Measurements from ENCODE around the gene PGC. TPM values are rescaled to one million over a fixed set of nuclear protein-coding genes. Genes with fewer than 3 reads are reported as not detected.

The PGC gene
- total and polyA plus RNA-seq, 9 of the 15 experiments (the other 6 are each of a cell fraction or from before 2014, with no cell fraction given), result 0.17 to 0.40 TPM; not detected in 7

DNA sequence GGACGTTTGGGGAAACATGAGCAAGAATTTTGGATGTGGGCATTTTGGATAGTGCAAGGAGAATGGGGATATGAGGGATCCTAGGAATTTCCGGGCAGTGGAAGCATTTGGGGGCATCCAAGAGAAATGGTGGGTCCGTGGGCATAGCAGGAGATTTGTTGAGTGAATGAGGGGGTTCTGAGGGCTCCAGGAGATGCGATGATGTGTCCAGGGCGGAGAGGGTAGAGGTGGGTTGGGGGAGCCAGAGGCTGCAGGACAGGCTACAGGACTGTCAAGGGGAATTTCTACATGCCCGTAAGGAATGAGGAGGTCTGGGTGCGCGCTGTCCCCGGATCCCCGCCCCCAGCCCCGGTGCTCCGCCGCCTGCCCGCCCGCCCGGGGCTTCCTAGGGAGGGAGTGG is 32.1 kb upstream of the PGC start (continued):
- TF ChIP-seq, protein P1, sequence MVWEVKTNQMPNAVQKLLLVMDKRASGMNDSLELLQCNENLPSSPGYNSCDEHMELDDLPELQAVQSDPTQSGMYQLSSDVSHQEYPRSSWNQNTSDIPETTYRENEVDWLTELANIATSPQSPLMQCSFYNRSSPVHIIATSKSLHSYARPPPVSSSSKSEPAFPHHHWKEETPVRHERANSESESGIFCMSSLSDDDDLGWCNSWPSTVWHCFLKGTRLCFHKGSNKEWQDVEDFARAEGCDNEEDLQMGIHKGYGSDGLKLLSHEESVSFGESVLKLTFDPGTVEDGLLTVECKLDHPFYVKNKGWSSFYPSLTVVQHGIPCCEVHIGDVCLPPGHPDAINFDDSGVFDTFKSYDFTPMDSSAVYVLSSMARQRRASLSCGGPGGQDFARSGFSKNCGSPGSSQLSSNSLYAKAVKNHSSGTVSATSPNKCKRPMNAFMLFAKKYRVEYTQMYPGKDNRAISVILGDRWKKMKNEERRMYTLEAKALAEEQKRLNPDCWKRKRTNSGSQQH (CRISPR knock-in tag; IDR thresholded peaks at IDR 0.05), result no peak
- TF ChIP-seq LCOR (CRISPR knock-in tag; IDR thresholded peaks at IDR 0.05), result no peak

DNA sequence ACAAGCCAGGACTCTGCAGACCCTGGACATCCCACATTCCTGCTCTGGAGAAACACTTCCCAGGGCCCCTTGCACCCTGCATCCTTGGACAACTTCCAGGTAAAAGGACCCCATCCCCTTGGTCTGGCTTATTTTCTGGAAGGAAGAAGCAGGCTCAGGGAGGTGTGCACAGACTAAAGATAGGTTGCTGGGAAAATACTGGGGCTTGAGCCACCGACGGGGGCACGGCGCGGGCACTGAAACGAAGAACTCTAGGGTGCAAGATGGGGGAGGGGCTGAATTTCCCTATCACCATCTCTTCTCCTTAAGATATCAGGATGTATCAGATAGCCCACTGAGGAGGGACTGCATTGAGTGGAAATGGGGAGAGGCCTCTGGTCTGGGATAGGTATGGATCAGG is 31.7 kb upstream of the PGC start:
- no peak for ATAC-seq
- in situ Hi-C loops (cut with MboI) (no loop called here), intact Hi-C loops (cut with micrococcal nuclease) (loop anchor here (5.0 kb wide), 2 partner anchors 177 to 412 kb away; no protein-coding TSS in a partner anchor)
- no TSS peak for BruUV-seq (replicated peaks)
- peaks cover 8 to 24% of the 10 kb centered on the region in 2 experiments for H3K4me1 ChIP-seq (replicated peaks in 1 of 2; ENCODE audit: control insufficient read depth in 2 of 2, insufficient read depth in 2 of 2, low read length in 2 of 2)
- peak overlapping the region; percentile 74 for H2AFZ ChIP-seq (ENCODE audit: low read depth, low read length)
- peak; percentile 7 for TF ChIP-seq CHD1 (IDR thresholded peaks at IDR 0.05; ENCODE audit: low read length)
- no peak for TF ChIP-seq PTTG1 (tag; IDR thresholded peaks at IDR 0.05; ENCODE audit: low read depth)
- no peaks in the 10 kb centered on the region for H3K9me3 ChIP-seq (replicated peaks; ENCODE audit: control insufficient read depth, insufficient read depth, low read depth, low read length)
- peak overlapping the region; percentile 92 for H3K4me2 ChIP-seq (ENCODE audit: insufficient read depth, low read length)
- H4K20me1 ChIP-seq (replicated peaks; ENCODE audit: control insufficient read depth, insufficient read depth, low read length), result no peaks in the 10 kb centered on the region; the same call in 1 of the 2 replicates
- peak overlapping the region; percentile 69 for H3K4me3 ChIP-seq
- 68% methylated on average over 6 of the region's 6 CpGs for WGBS (ENCODE audit: insufficient coverage, low coverage, missing lambda C conversion rate)
- H3K27ac ChIP-seq (ENCODE audit: extremely low read depth, low read depth, low read length), result no peak overlapping the region
- peaks cover 6% of the 10 kb centered on the region; the same call in 1 of the 3 replicates for H3K79me2 ChIP-seq (ENCODE audit: control insufficient read depth, insufficient read depth, low read length)
- POLR2A ChIA-PET, result interaction anchor here (0.6 to 1.0 kb wide), 5 partner anchors 15 to 273 kb away, joined by 3 to 5 read pairs (median 3); no protein-coding TSS in a partner anchor
- H3K9ac ChIP-seq (ENCODE audit: insufficient read depth in 1 of 2, low read depth in 2 of 2, low read length in 2 of 2), result peak overlapping the region; percentile 46 to 91; a peak in 3 of 4 replicates
- H3K9me1 ChIP-seq (ENCODE audit: control insufficient read depth, insufficient read depth, low read length), result no peaks in the 10 kb centered on the region
- FAIRE-seq, result no peak
- no peaks in the 10 kb centered on the region for H3K27me3 ChIP-seq (ENCODE audit: control insufficient read depth in 2 of 2, insufficient read depth in 2 of 2, low read length in 2 of 2)
- CTCF ChIA-PET (ENCODE audit: low intra/inter-chr PET ratio), result interaction anchor here (1.1 to 4.3 kb wide), 5 partner anchors 43 to 1098 kb away, joined by 3 to 50 read pairs (median 10); partner anchors contain the start of gene TFEB
- no peak for DNase-seq (ENCODE audit: extremely low read depth in 1 of 4, low spot score in 3 of 4)
- peaks cover 12% of the 10 kb centered on the region; the same call in 2 of the 3 replicates for H3K36me3 ChIP-seq (ENCODE audit: control insufficient read depth, insufficient read depth, low read length)
